Measurements from ENCODE around the gene SLC5A2. TPM values are rescaled to one million over a fixed set of nuclear protein-coding genes. Genes with fewer than 3 reads are reported as not detected.
A peak's percentile ranks its signal among the peaks of the same experiment; 100 is the strongest.
"Not testable (repeated sequence)": the region's sequence is repeated elsewhere in the genome, so short reads cannot be mapped to it uniquely, and the experiment has no call there.

The SLC5A2 gene
- total and polyA plus RNA-seq, 7 donors, result 0.08 to 0.35 (median 0.26) TPM; not detected in 4

DNA sequence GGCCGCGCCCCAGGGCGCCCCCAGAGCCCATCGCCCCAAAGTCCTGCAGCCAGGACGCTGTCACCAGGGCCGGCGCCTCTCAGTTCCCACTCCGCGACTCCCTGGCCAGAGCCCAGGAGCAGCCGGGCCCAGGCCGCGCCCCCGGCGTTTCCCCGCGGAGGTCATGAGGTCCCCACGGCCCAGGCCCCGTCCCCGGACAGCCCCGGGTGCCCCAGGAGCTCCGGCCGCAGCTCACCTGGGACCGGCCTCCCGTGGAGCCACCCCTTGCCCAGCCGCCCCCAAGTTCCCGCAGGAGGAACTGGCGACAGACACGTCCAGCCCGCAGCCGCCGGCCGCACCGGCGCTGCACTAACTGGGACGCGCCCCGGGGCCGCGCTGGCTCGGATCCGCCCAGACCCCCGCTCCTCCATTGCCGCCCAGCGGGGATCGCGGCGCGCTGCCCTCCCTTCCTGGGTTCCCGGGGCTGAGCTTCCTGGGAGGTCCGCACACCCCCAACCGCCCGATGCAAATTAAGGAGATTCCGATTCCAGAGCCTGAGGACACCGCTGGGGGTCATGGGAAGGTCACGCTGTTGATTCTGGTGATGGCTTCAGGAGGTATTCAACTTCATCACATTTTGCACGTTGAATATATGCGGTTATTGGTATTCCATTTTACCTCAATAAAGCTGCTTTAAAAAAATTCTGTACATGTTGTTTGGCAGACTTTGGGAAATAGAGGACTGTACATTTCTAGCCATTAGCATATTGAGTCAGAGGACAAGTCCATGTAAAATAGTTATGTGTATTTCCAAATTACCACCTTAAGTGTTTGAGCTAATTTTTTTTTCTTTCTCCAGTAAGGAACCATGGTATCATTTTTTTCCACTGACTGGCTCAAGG lies 54.7 kb downstream of the SLC5A2 start:
- Histone ChIP-seq H3K4me3 (peak overlapping the region; percentile 42), H3K36me3 (ENCODE audit: insufficient read depth in 1 of 2, low read depth in 1 of 2) (no peaks in the 10 kb centered on the region), H3K4me1 (no peaks in the 10 kb centered on the region), H3K27ac (no peak overlapping the region), H3K9me3 (no peaks in the 10 kb centered on the region), H3K27me3 (ENCODE audit: insufficient read depth in 3 of 3, low read length in 2 of 3) (peaks cover 2 to 69% (median 15%) of the 10 kb centered on the region in 3 donors)
- DNase-seq (peak in 1 of 2 donors; percentile 14), ATAC-seq (no peak)
- intact Hi-C loops (cut with DNase I), result no loop called here
- WGBS, 3 donors, result 3 to 4% (median 3%) methylated on average over 45 to 57 of the region's 57 CpGs
- TF ChIP-seq, protein P1, sequence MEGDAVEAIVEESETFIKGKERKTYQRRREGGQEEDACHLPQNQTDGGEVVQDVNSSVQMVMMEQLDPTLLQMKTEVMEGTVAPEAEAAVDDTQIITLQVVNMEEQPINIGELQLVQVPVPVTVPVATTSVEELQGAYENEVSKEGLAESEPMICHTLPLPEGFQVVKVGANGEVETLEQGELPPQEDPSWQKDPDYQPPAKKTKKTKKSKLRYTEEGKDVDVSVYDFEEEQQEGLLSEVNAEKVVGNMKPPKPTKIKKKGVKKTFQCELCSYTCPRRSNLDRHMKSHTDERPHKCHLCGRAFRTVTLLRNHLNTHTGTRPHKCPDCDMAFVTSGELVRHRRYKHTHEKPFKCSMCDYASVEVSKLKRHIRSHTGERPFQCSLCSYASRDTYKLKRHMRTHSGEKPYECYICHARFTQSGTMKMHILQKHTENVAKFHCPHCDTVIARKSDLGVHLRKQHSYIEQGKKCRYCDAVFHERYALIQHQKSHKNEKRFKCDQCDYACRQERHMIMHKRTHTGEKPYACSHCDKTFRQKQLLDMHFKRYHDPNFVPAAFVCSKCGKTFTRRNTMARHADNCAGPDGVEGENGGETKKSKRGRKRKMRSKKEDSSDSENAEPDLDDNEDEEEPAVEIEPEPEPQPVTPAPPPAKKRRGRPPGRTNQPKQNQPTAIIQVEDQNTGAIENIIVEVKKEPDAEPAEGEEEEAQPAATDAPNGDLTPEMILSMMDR (IDR thresholded peaks at IDR 0.05), result no peak

DNA sequence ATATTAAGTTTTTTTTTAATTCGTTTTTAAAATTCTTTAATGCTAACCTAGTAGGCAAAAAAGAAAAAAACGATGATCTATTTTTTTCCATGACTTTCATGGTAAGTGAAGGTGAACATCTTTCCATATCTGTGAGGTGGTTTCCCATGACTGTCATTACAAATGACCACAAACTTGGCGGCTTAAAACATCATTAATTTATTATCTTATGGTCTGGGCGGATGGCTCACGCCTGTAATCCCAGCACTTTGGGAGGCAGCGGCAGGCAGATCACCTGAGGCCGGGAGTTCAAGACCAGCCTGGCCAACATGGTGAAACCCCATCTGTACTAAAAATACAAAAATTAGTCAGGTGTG lies 55.3 kb downstream of the SLC5A2 start:
- 70 to 71% (median 70%) methylated on average over 7 of the region's 7 CpGs for WGBS, 3 donors

DNA sequence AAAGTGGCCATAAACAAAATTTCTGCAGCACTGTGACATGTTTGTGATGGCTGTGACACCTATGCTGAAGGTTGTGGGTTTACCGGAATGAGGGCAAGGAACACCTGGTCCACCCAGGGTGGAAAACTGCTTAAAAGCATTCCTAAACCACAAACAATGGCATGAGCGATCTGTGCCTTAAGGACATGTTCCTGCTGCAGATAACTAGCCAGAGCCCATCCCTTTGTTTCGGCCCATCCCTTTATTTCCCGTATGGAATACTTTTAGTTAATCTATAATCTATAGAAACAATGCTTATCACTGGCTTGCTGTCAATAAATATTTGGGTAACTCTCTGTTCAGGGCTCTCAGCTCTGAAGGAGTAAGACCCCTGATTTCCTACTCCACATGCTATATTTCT lies 56.8 kb downstream of the SLC5A2 start:
- H3K36me3 ChIP-seq (ENCODE audit: insufficient read depth in 1 of 2, low read depth in 1 of 2); ATAC-seq; DNase-seq; H3K27ac ChIP-seq; intact Hi-C loops (cut with DNase I); H3K4me1 ChIP-seq; H3K9me3 ChIP-seq; H3K4me3 ChIP-seq: not testable (repeated sequence)
- peaks cover 4 to 48% (median 15%) of the 10 kb centered on the region in 3 donors for H3K27me3 ChIP-seq (ENCODE audit: insufficient read depth in 3 of 3, low read length in 2 of 3)
- WGBS, 3 donors, result 85 to 93% (median 86%) methylated on average over 4 of the region's 4 CpGs

More for the DNA sequence above, 55.3 kb downstream of the SLC5A2 start:
- H3K27ac ChIP-seq; DNase-seq; H3K4me1 ChIP-seq; ATAC-seq; intact Hi-C loops (cut with DNase I); H3K9me3 ChIP-seq; H3K4me3 ChIP-seq; H3K36me3 ChIP-seq (ENCODE audit: insufficient read depth in 1 of 2, low read depth in 1 of 2): not testable (repeated sequence)
- peaks cover 2 to 63% (median 15%) of the 10 kb centered on the region in 3 donors for H3K27me3 ChIP-seq (ENCODE audit: insufficient read depth in 3 of 3, low read length in 2 of 3)

Other genes starting within 250 kb of the SLC5A2 start
- 1 to 10 TPM; 3.2 to 5.9 (median 3.9) TPM for gene ITGAM, start 223.1 kb upstream of the SLC5A2 start, total RNA-seq
- 1 to 10 TPM in 2 of 3 donors, under 1 TPM in 1; 0.52 to 2.5 (median 1.4) TPM for gene ITGAM, start 223.1 kb upstream of the SLC5A2 start, polyA plus RNA-seq
- gene ITGAX, start 127.9 kb upstream of the SLC5A2 start, total RNA-seq, result 1 to 10 TPM; 1.7 to 2.6 (median 2.1) TPM
- under 1 TPM; 0.34 to 0.70 (median 0.39) TPM for gene ITGAX, start 127.9 kb upstream of the SLC5A2 start, polyA plus RNA-seq
- under 1 TPM in 2 of 4 donors, not detected in 2; 0.07 to 0.42 TPM for gene ITGAD, start 89.8 kb upstream of the SLC5A2 start, total RNA-seq
- under 1 TPM in 2 of 3 donors, not detected in 1; 0.01 to 0.05 TPM for gene ITGAD, start 89.8 kb upstream of the SLC5A2 start, polyA plus RNA-seq
- gene COX6A2, start 54.8 kb upstream of the SLC5A2 start, total RNA-seq, result 1,000 to 10,000 TPM; 1,027 to 1,232 (median 1,156) TPM
- 1,000 to 10,000 TPM; 1,633 to 3,792 (median 3,386) TPM for gene COX6A2, start 54.8 kb upstream of the SLC5A2 start, polyA plus RNA-seq
- 1 to 10 TPM in 1 of 4 donors, under 1 TPM in 3; 0.32 to 1.8 (median 0.93) TPM for gene ZNF843, start 40.3 kb upstream of the SLC5A2 start, total RNA-seq
- gene ZNF843, start 40.3 kb upstream of the SLC5A2 start, polyA plus RNA-seq, result 1 to 10 TPM in 1 of 3 donors, under 1 TPM in 2; 0.17 to 1.5 (median 0.30) TPM
- gene ARMC5, start 23.6 kb upstream of the SLC5A2 start, total RNA-seq, result 10 to 100 TPM; 10.1 to 18.7 (median 13.1) TPM
- gene ARMC5, start 23.6 kb upstream of the SLC5A2 start, polyA plus RNA-seq, result 10 to 100 TPM in 1 of 3 donors, 1 to 10 TPM in 2; 6.5 to 11.7 (median 8.5) TPM
- 10 to 100 TPM in 1 of 4 donors, 1 to 10 TPM in 3; 8.3 to 11.5 (median 8.7) TPM for gene TGFB1I1, start 11.0 kb upstream of the SLC5A2 start, total RNA-seq
- gene TGFB1I1, start 11.0 kb upstream of the SLC5A2 start, polyA plus RNA-seq, result 1 to 10 TPM; 4.5 to 7.0 (median 5.0) TPM
- gene RUSF1, start 25.3 kb downstream of the SLC5A2 start, total RNA-seq, result 10 to 100 TPM in 3 of 4 donors, 1 to 10 TPM in 1; 6.9 to 16.2 (median 11.9) TPM
- 10 to 100 TPM in 1 of 3 donors, 1 to 10 TPM in 2; 8.1 to 12.0 (median 9.9) TPM for gene RUSF1, start 25.3 kb downstream of the SLC5A2 start, polyA plus RNA-seq
- 1 to 10 TPM in 1 of 4 donors, not detected in 3; 3.5 TPM for gene AHSP, start 44.8 kb downstream of the SLC5A2 start, total RNA-seq
- not detected for gene AHSP, start 44.8 kb downstream of the SLC5A2 start, polyA plus RNA-seq

Data from psoas muscle (tissue), 8 donors.